ENCODE results near the gene IGSF21.

DNA sequence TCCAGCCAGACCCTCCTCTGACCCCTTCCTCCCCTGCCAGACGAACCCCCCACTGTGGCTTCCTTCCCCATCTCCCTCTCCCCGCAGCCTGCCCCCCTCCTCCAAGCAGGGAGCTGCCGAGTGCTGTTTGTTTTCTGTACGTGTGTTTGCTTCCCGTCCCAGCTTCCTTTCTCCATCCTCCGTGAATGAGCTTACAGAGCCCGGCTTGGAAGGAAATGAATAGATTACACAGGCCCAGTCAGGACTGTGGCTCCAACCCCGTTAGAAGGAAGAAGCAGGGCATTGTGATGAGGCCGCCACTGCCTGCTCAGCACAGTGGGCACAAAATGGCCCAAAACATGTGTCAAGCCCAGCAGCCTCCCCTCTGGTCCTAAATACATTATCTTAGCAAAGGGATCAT lies 123.2 kb downstream of the IGSF21 start:
- TF ChIP-seq CREB1 (CRISPR knock-in tag; IDR thresholded peaks at IDR 0.05) (no peak), ETV6 (CRISPR knock-in tag; IDR thresholded peaks at IDR 0.05) (no peak), NR3C1 (CRISPR knock-in tag; conservative IDR thresholded peaks at IDR 0.05; ENCODE audit: low read depth) (no peak), SP1 (CRISPR knock-in tag; conservative IDR thresholded peaks at IDR 0.05) (no peak), NR1H2 (CRISPR knock-in tag; IDR thresholded peaks at IDR 0.05) (no peak), CBFB (CRISPR knock-in tag; IDR thresholded peaks at IDR 0.05; ENCODE audit: low read depth) (no peak), FOXJ3 (CRISPR knock-in tag; IDR thresholded peaks at IDR 0.05; ENCODE audit: borderline replicate concordance) (no peak)
- TF ChIP-seq, protein P1, sequence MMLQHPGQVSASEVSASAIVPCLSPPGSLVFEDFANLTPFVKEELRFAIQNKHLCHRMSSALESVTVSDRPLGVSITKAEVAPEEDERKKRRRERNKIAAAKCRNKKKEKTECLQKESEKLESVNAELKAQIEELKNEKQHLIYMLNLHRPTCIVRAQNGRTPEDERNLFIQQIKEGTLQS (CRISPR knock-in tag; conservative IDR thresholded peaks at IDR 0.05) = no peak
- TF ChIP-seq, protein P2, sequence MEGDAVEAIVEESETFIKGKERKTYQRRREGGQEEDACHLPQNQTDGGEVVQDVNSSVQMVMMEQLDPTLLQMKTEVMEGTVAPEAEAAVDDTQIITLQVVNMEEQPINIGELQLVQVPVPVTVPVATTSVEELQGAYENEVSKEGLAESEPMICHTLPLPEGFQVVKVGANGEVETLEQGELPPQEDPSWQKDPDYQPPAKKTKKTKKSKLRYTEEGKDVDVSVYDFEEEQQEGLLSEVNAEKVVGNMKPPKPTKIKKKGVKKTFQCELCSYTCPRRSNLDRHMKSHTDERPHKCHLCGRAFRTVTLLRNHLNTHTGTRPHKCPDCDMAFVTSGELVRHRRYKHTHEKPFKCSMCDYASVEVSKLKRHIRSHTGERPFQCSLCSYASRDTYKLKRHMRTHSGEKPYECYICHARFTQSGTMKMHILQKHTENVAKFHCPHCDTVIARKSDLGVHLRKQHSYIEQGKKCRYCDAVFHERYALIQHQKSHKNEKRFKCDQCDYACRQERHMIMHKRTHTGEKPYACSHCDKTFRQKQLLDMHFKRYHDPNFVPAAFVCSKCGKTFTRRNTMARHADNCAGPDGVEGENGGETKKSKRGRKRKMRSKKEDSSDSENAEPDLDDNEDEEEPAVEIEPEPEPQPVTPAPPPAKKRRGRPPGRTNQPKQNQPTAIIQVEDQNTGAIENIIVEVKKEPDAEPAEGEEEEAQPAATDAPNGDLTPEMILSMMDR (IDR thresholded peaks at IDR 0.05) = no peak
- TF ChIP-seq, protein P3, sequence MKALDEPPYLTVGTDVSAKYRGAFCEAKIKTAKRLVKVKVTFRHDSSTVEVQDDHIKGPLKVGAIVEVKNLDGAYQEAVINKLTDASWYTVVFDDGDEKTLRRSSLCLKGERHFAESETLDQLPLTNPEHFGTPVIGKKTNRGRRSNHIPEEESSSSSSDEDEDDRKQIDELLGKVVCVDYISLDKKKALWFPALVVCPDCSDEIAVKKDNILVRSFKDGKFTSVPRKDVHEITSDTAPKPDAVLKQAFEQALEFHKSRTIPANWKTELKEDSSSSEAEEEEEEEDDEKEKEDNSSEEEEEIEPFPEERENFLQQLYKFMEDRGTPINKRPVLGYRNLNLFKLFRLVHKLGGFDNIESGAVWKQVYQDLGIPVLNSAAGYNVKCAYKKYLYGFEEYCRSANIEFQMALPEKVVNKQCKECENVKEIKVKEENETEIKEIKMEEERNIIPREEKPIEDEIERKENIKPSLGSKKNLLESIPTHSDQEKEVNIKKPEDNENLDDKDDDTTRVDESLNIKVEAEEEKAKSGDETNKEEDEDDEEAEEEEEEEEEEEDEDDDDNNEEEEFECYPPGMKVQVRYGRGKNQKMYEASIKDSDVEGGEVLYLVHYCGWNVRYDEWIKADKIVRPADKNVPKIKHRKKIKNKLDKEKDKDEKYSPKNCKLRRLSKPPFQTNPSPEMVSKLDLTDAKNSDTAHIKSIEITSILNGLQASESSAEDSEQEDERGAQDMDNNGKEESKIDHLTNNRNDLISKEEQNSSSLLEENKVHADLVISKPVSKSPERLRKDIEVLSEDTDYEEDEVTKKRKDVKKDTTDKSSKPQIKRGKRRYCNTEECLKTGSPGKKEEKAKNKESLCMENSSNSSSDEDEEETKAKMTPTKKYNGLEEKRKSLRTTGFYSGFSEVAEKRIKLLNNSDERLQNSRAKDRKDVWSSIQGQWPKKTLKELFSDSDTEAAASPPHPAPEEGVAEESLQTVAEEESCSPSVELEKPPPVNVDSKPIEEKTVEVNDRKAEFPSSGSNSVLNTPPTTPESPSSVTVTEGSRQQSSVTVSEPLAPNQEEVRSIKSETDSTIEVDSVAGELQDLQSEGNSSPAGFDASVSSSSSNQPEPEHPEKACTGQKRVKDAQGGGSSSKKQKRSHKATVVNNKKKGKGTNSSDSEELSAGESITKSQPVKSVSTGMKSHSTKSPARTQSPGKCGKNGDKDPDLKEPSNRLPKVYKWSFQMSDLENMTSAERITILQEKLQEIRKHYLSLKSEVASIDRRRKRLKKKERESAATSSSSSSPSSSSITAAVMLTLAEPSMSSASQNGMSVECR (CRISPR knock-in tag; IDR thresholded peaks at IDR 0.05; ENCODE audit: borderline replicate concordance) = no peak
- TF ChIP-seq, protein P4, sequence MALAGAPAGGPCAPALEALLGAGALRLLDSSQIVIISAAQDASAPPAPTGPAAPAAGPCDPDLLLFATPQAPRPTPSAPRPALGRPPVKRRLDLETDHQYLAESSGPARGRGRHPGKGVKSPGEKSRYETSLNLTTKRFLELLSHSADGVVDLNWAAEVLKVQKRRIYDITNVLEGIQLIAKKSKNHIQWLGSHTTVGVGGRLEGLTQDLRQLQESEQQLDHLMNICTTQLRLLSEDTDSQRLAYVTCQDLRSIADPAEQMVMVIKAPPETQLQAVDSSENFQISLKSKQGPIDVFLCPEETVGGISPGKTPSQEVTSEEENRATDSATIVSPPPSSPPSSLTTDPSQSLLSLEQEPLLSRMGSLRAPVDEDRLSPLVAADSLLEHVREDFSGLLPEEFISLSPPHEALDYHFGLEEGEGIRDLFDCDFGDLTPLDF (CRISPR knock-in tag; IDR thresholded peaks at IDR 0.05) = no peak

Measured in WTC11 (cell line).